K562 (cell line): ENCODE results near the gene CLDND2. TPM values are rescaled to one million over a fixed set of nuclear protein-coding genes. Genes with fewer than 3 reads are reported as not detected.

Experiments used
- BMI1 ChIP-seq: fragments of 150-350 bp; IDR thresholded peaks from 2 replicates; pipeline ENCODE4 v1.6.1; 2014; ENCODE audit warnings: low read length
- CEBPG ChIP-seq, 3 experiments: fragments of 200-800 bp in 1 of 3; sonication (Bioruptor generic) in 1 of 3; sonication (generic) in 1 of 3; formaldehyde crosslinking in 1 of 3; IDR thresholded peaks in 2 of 3; conservative IDR thresholded peaks in 1 of 3; 2 replicates each; pipeline versions ENCODE4 v1.6.1 to v1.8.0; 2016 to 2022; ENCODE audit warnings: missing compliant biosample characterization in 2 of 3, missing genetic modification characterization in 2 of 3, mild to moderate bottlenecking in 1 of 3, missing genetic modification reagents in 1 of 3
- CLOCK ChIP-seq: fragments of 250-450 bp; sonication (Bioruptor Pico); IDR thresholded peaks from 2 replicates; pipeline ENCODE4 v1.4.0; 2020; ENCODE audit warnings: mild to moderate bottlenecking, moderate library complexity, borderline replicate concordance
- CSDE1 ChIP-seq, 2 experiments: fragments of 450-650 bp; IDR thresholded peaks; 2 replicates each; pipeline ENCODE4 v1.6.1; 2016; ENCODE audit warnings: mild to moderate bottlenecking in 1 of 2
- ETS2 ChIP-seq: IDR thresholded peaks from 2 replicates; pipeline ENCODE4 v1.6.1; 2016; ENCODE audit warnings: borderline replicate concordance, missing genetic modification characterization, mild to moderate bottlenecking, moderate library complexity, missing compliant biosample characterization; ENCODE audit not compliant: poor library complexity, severe bottlenecking
- FOXJ3 ChIP-seq: sonication (generic); formaldehyde crosslinking; IDR thresholded peaks from 2 replicates; pipeline ENCODE4 v1.4.0; 2020; ENCODE audit warnings: mild to moderate bottlenecking, missing genetic modification reagents
- IFI16 ChIP-seq: fragments of 250-450 bp; sonication (Bioruptor Pico); IDR thresholded peaks from 2 replicates; pipeline ENCODE4 v2.1.2; 2022; ENCODE audit warnings: mild to moderate bottlenecking, inconsistent platforms
- IRF9 ChIP-seq: fragments of 450-650 bp; IDR thresholded peaks from 2 replicates; pipeline ENCODE4 v1.6.1; 2016; ENCODE audit warnings: missing biosample characterization, missing genetic modification characterization
- NBN ChIP-seq: fragments of 450-650 bp; IDR thresholded peaks from 2 replicates; pipeline ENCODE4 v1.6.1; 2016; ENCODE audit warnings: low read depth, mild to moderate bottlenecking
- RBM39 ChIP-seq: fragments of 200-400 bp; formaldehyde crosslinking; optimal IDR thresholded peaks from 2 replicates; pipeline ENCODE3; 2018; ENCODE audit warnings: low read depth, low read length
- SFPQ ChIP-seq: fragments of 200-400 bp; formaldehyde crosslinking; IDR thresholded peaks from 2 replicates; pipeline ENCODE4 v1.6.1; 2017; ENCODE audit warnings: mild to moderate bottlenecking, low read depth, low read length, moderate library complexity
- SLC30A9 ChIP-seq: fragments of 250-450 bp; sonication (Bioruptor Pico); IDR thresholded peaks from 2 replicates; pipeline ENCODE4 v1.8.0; 2022; ENCODE audit warnings: mild to moderate bottlenecking, moderate library complexity
- ZNF175 ChIP-seq: fragments of 200-800 bp; sonication (Bioruptor generic); IDR thresholded peaks from 2 replicates; pipeline ENCODE4 v1.6.1; 2016; ENCODE audit warnings: low read depth, mild to moderate bottlenecking, missing genetic modification characterization, missing compliant biosample characterization
- ZNF609 ChIP-seq: sonication (generic); formaldehyde crosslinking; IDR thresholded peaks from 2 replicates; pipeline ENCODE4 v1.8.1; 2023; ENCODE audit warnings: missing genetic modification reagents, mild to moderate bottlenecking, borderline replicate concordance
- ZNF764 ChIP-seq: fragments of 250-450 bp; sonication (Bioruptor Pico); IDR thresholded peaks from 2 replicates; pipeline ENCODE4 v1.4.0; 2020; ENCODE audit warnings: low read depth, mild to moderate bottlenecking, moderate library complexity
- polyA plus RNA-seq, 8 experiments: library from polyadenylated mRNA; depleted of rRNA in 4 of 8; stranded (reverse) in 5 of 8; unstranded in 3 of 8; fragments of >200 nt; fragmentation: Nextera tagmentation in 2 of 8; fragmentation: Illumina TruSeq in 1 of 8; extraction: Ambion mirVana in 2 of 8; extraction: Trizol in 1 of 8; gene quantifications; 2 replicates each; pipeline versions ENCODE4 v1.2.1 to v1.2.3, GENCODE V29; 2011 to 2014; ENCODE audit warnings: inconsistent platforms in 1 of 8, missing spikeins in 1 of 8
- total RNA-seq, 7 experiments: library from RNA; depleted of rRNA in 6 of 7; stranded (reverse); fragments of >200 nt in 6 of 7; fragmentation: Illumina TruSeq in 2 of 7; extraction: Trizol in 2 of 7; gene quantifications; 2 replicates each; pipeline versions ENCODE4 v1.2.1 to v1.2.3, GENCODE V29; 2011 to 2021; ENCODE audit warnings: low replicate concordance in 1 of 7

The CLDND2 gene
- total and polyA plus RNA-seq, 9 of the 15 experiments (the other 6 are each of a cell fraction or from before 2014, with no cell fraction given): 0.45 to 4.0 (median 1.2) TPM; not detected in 3

- no peak for TF ChIP-seq RBM39
- no peak for TF ChIP-seq ETS2 (tag)
- TF ChIP-seq FOXJ3: no peak
- TF ChIP-seq SFPQ: no peak
- 0 out of 2 replicates have a peak, but pooled peaks have one; percentile 5 for TF ChIP-seq CEBPG (CRISPR knock-in tag; IDR thresholded peaks at IDR 0.05)
- TF ChIP-seq CEBPG (tag; conservative IDR thresholded peaks at IDR 0.05 in 1 of 2, IDR thresholded peaks at IDR 0.05 in 1 of 2): no peak
- no peak for TF ChIP-seq CLOCK
- no peak for TF ChIP-seq IRF9
- TF ChIP-seq NBN: no peak
- no peak for TF ChIP-seq BMI1
- no peak for TF ChIP-seq ZNF175 (CRISPR knock-in tag)
- no peak for TF ChIP-seq ZNF609 (CRISPR knock-in tag)
- no peak for TF ChIP-seq IFI16
- no peak for TF ChIP-seq SLC30A9
- no peak for TF ChIP-seq CSDE1 (IDR thresholded peaks at IDR 0.05)
- no peak for TF ChIP-seq ZNF764
Measured at GRCh38 chr19:51365965-51366388, 2.8 kb downstream of the CLDND2 start, which contains the start of gene ETFB (continued).
